Prostate gland (tissue), 2 donors: Measurements from ENCODE around the gene HIBCH. TPM values are rescaled to one million over a fixed set of nuclear protein-coding genes. Genes with fewer than 3 reads are reported as not detected.

ENCODE experiments used
- DNase-seq: peaks from one replicate; pipeline ENCODE4 v3.0.0-alpha.2; 2019; ENCODE audit warnings: low spot score
- H3K27ac ChIP-seq, 2 donors: fragments of 200-600 bp; sonication (generic); 2 replicates each; pipeline ENCODE4 v1.5.1; 2017 to 2019
- H3K27me3 ChIP-seq: fragments of 200-600 bp; sonication (generic); replicated peaks from 2 replicates; pipeline ENCODE4 v1.5.1; 2019; ENCODE audit not compliant: insufficient read depth
- H3K36me3 ChIP-seq, 2 donors: fragments of 200-600 bp; sonication (generic); 1 replicate in 1 of 2; 2 replicates in 1 of 2; pipeline versions ENCODE4 v1.5.1 to v1.8.1; 2017 to 2019
- H3K4me1 ChIP-seq: fragments of 200-600 bp; sonication (generic); replicated peaks from 2 replicates; pipeline ENCODE4 v1.5.1; 2019
- H3K4me3 ChIP-seq, 2 donors: fragments of 200-600 bp; sonication (generic); 2 replicates each; pipeline ENCODE4 v1.5.1; 2017 to 2019
- H3K9me3 ChIP-seq: fragments of 200-600 bp; sonication (generic); 2 replicates; pipeline ENCODE4 v1.5.1; 2017
- POLR2A ChIP-seq: fragments of 450-650 bp; IDR thresholded peaks from one replicate; pipeline ENCODE4 v1.6.1; 2016; ENCODE audit warnings: antibody characterized with exemption, mild to moderate bottlenecking
- POLR2AphosphoS5 ChIP-seq: sonication (generic); formaldehyde crosslinking; IDR thresholded peaks from one replicate; pipeline ENCODE4 v1.6.1; 2017; ENCODE audit warnings: antibody characterized with exemption
- WGBS: methylation state at CpG from one replicate; pipeline ENCODE4 v1.1.5; 2018; 5-methylcytosine and 5-hydroxymethylcytosine counted together
- intact Hi-C: fragments of 100-400 bp; cut with DNase I; formaldehyde crosslinking; loops from one replicate; pipeline ENCODE4 v1.14.2; 2022
- total RNA-seq, 2 donors: library from RNA; depleted of rRNA; stranded (reverse); fragments of >200 nt; gene quantifications; one replicate each; pipeline ENCODE4 v1.1.0, GENCODE V29; 2016
- TF ChIP-seq, protein P1 (sequence below), 4 experiments: fragments of 200-600 bp in 2 of 4; fragments of 450-650 bp in 2 of 4; sonication (generic) in 2 of 4; IDR thresholded peaks; 1 replicate in 3 of 4; 2 replicates in 1 of 4; pipeline ENCODE4 v1.5.1; 2016 to 2019; ENCODE audit warnings: antibody characterized with exemption in 4 of 4, mild to moderate bottlenecking in 2 of 4, moderate library complexity in 2 of 4

Gene HIBCH
- total RNA-seq, 2 donors from 2014 or later: 25.3 to 27.8 TPM

DNA sequence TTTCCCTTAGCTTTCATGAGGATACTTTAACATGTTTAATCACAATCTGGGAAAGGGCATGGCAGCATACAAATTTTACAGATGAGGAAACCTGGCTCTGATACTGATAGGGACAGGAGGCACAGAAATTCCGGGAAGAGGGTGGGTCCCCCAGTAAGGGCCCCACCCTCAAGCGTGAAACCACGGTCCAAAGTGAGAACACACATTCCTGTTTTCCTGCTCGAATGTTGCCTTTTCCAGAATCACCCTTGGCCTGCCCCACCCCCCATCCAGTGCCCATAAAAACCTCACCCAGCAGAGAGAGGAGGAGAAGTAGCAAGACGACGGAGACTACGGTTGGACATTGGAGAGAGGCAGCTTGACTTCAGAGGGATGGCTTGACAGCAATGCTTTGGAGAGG lies 98.2 kb downstream of the HIBCH start:
- no peak for DNase-seq
- TF ChIP-seq, protein P1, sequence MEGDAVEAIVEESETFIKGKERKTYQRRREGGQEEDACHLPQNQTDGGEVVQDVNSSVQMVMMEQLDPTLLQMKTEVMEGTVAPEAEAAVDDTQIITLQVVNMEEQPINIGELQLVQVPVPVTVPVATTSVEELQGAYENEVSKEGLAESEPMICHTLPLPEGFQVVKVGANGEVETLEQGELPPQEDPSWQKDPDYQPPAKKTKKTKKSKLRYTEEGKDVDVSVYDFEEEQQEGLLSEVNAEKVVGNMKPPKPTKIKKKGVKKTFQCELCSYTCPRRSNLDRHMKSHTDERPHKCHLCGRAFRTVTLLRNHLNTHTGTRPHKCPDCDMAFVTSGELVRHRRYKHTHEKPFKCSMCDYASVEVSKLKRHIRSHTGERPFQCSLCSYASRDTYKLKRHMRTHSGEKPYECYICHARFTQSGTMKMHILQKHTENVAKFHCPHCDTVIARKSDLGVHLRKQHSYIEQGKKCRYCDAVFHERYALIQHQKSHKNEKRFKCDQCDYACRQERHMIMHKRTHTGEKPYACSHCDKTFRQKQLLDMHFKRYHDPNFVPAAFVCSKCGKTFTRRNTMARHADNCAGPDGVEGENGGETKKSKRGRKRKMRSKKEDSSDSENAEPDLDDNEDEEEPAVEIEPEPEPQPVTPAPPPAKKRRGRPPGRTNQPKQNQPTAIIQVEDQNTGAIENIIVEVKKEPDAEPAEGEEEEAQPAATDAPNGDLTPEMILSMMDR (IDR thresholded peaks at IDR 0.05): no peak
- TF ChIP-seq POLR2AphosphoS5: no peak
- TF ChIP-seq POLR2A: no peak
- intact Hi-C loops: no loop called here
- H3K4me1 ChIP-seq: no peaks in the 10 kb centered on the region
- H3K36me3 ChIP-seq: no peaks in the 10 kb centered on the region
- no peak overlapping the region for H3K27ac ChIP-seq
- no peak overlapping the region for H3K4me3 ChIP-seq
- H3K27me3 ChIP-seq: no peaks in the 10 kb centered on the region
- no peaks in the 10 kb centered on the region for H3K9me3 ChIP-seq
- WGBS: 79% methylated on average over 7 of the region's 7 CpGs

DNA sequence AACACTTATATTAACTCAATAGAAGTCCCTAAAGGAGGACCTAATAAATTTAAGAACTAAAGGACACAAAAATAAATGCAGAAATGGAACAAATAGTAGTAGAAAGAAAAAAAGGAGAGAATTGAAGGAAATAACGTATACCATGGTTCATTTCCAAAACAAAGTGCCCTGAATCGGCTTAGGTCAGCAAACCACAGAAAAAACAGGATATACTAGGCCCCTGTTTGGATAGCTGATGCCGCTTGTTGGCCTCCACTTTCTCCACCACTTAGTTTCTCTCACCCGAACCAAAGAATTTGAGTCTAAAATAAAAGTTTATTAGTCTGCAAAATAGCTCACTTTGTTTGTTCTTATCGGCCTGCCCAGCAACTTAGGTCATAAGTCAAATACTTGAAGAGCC lies 100.4 kb downstream of the HIBCH start:
- Histone ChIP-seq H3K27me3 (no peaks in the 10 kb centered on the region), H3K27ac (no peak overlapping the region), H3K4me3 (no peak overlapping the region), H3K4me1 (no peaks in the 10 kb centered on the region), H3K9me3 (no peaks in the 10 kb centered on the region), H3K36me3 (no peaks in the 10 kb centered on the region)
- no peak for DNase-seq
- TF ChIP-seq POLR2AphosphoS5 (no peak), POLR2A (no peak)
- TF ChIP-seq, protein P1 (IDR thresholded peaks at IDR 0.05): no peak
- WGBS: 73% methylated on average over 5 of the region's 5 CpGs
- intact Hi-C loops: no loop called here

DNA sequence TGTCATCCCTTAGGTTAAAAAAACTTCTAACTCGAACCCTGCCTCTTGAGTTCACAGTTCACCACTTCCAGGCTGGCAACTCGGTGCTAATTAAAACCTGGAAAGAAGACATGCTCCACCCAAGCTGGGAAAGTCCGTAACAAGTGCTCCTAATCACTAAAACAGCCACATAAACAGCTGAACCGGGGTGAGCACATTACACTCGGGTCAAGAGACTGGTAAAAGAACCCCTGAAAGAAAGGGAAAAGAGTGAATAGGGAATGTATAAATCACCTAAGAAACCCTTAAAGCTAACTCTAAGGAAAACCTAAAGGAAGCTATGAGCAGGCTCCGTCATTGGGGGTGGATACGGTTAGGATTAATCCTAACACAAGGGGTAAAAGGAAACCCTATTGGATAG lies 102.0 kb downstream of the HIBCH start:
- Histone ChIP-seq H3K9me3 (no peaks in the 10 kb centered on the region), H3K4me3 (no peak overlapping the region), H3K27me3 (no peaks in the 10 kb centered on the region), H3K27ac (no peak overlapping the region), H3K4me1 (no peaks in the 10 kb centered on the region), H3K36me3 (no peaks in the 10 kb centered on the region)
- no peak for DNase-seq
- WGBS: 92% methylated on average over 7 of the region's 7 CpGs
- no peak for TF ChIP-seq POLR2AphosphoS5
- TF ChIP-seq POLR2A: no peak
- TF ChIP-seq, protein P1 (IDR thresholded peaks at IDR 0.05): no peak
- intact Hi-C loops: no loop called here

DNA sequence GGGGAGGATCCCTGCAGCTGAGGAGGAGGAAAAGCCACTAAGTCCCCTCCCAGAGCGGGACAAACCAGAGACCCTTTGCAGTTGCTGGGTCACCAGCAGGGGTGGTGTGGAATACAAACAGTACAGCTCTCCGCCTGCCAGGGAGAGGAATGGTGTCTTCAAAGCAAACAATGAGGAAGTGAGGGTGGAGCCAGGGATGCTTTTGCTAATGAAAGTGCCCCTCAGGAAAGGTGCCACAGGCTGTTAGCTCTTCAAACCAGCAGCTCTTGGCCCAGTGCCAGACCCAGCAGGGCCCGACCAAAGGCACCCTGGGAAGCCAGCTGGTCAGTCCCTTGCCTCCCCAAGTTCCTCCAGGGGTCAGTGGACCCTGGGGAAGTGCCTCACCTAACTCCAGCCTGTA lies 102.8 kb downstream of the HIBCH start:
- Histone ChIP-seq H3K27me3 (no peaks in the 10 kb centered on the region), H3K36me3 (no peaks in the 10 kb centered on the region), H3K4me1 (no peaks in the 10 kb centered on the region), H3K4me3 (no peak overlapping the region), H3K9me3 (no peaks in the 10 kb centered on the region), H3K27ac (no peak overlapping the region)
- 78% methylated on average over 3 of the region's 3 CpGs for WGBS
- DNase-seq: no peak
- TF ChIP-seq, protein P1 (IDR thresholded peaks at IDR 0.05): no peak
- TF ChIP-seq POLR2AphosphoS5: no peak
- no peak for TF ChIP-seq POLR2A
- intact Hi-C loops: no loop called here

DNA sequence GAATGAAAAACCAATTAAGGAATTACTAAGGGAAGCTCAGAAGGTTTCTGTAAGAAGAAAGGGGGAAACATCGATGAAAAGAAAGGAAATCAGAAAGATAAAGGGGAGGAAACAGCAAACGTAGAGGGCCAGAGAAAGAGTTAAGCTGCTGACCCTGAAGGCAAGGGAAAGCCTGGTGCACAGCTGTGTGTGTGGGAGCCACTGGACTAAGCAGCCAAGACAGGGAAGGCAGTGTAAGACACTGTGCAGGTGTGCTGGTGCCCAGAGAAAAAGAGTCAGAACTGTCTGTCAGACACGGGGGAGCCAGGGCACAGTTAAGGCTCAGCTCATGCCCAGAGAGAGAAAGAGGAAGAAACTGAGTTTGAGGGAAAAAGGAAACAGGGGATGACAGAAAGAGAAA lies 104.0 kb downstream of the HIBCH start:
- TF ChIP-seq POLR2A: no peak
- no peak for TF ChIP-seq POLR2AphosphoS5
- TF ChIP-seq, protein P1 (IDR thresholded peaks at IDR 0.05): no peak
- no peak overlapping the region for H3K27ac ChIP-seq
- no peaks in the 10 kb centered on the region for H3K9me3 ChIP-seq
- intact Hi-C loops: no loop called here
- no peak for DNase-seq
- no peaks in the 10 kb centered on the region for H3K4me1 ChIP-seq
- WGBS: 41% methylated on average over 3 of the region's 3 CpGs
- H3K27me3 ChIP-seq: no peaks in the 10 kb centered on the region
- no peaks in the 10 kb centered on the region for H3K36me3 ChIP-seq
- no peak overlapping the region for H3K4me3 ChIP-seq
